Dermis blood vessel endothelial cell (primary cell): Measurements from ENCODE around the gene CXCR4. TPM values are rescaled to one million over a fixed set of nuclear protein-coding genes. Genes with fewer than 3 reads are reported as not detected.
"Not testable (repeated sequence)": the region's sequence is repeated elsewhere in the genome, so short reads cannot be mapped to it uniquely, and the experiment has no call there.

Source experiments
- DNase-seq: peaks from one replicate; pipeline ENCODE4 v3.0.0; 2010
- total RNA-seq: library from RNA; depleted of rRNA; stranded (reverse); fragments of >200 nt; gene quantifications from 2 replicates; pipeline ENCODE4 v1.2.3, GENCODE V29; 2014

Gene CXCR4
- total RNA-seq, 1 donor from 2014 or later: 188 TPM

DNA sequence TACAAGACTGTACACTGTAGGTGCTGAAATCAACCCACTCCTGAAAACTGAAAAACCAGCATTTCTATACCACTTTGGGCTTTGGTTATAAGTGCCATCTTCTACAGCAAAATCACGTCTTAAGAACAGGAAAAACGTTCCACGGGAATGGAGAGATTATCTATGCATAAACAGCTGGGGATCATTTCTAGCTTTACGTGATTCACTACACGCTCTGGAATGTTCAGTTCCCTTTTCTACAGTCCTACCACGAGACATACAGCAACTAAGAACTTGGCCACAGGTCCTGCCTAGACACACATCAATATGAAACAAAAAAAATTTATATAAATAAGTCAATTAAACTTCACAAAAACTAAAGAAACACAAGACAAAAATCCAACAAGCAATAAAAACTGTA is 3.6 kb downstream of the CXCR4 start:
- no peak for DNase-seq

DNA sequence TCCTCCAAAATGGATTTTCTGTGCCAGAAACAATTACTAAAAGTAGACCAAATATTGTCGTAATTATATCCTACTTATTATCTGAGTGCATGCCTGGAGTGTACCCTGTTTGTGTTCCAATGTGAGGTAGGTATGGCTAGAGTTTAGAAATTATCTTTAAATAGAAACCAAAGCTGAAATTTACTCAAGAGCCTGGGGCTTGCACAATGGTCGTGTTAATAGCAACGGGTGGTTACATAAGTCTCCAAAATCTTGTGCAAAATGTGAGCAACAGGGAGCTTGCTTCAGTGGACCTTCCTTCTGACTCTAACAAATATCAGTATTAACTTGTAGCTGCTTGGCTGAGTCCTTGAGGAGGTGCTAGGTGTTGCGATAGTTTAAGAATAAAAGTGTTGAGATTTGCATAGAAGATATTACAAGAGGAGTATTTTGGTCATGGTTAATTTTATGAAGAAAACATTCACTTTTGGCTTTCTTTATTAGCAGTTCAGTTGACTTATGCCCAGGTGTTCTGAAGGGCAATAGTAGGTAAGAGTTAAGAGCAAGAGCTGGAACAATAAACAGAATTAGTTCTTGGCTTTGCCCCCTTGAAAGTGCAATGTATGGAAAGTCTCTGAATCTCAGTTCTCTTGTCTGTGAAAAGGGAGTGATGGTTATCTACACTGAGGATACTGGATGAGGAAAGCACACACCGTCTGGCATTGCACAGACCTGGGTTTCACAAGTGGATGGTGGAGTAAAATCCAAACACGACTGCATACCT is 4.6 kb downstream of the CXCR4 start:
- no peak for DNase-seq

DNA sequence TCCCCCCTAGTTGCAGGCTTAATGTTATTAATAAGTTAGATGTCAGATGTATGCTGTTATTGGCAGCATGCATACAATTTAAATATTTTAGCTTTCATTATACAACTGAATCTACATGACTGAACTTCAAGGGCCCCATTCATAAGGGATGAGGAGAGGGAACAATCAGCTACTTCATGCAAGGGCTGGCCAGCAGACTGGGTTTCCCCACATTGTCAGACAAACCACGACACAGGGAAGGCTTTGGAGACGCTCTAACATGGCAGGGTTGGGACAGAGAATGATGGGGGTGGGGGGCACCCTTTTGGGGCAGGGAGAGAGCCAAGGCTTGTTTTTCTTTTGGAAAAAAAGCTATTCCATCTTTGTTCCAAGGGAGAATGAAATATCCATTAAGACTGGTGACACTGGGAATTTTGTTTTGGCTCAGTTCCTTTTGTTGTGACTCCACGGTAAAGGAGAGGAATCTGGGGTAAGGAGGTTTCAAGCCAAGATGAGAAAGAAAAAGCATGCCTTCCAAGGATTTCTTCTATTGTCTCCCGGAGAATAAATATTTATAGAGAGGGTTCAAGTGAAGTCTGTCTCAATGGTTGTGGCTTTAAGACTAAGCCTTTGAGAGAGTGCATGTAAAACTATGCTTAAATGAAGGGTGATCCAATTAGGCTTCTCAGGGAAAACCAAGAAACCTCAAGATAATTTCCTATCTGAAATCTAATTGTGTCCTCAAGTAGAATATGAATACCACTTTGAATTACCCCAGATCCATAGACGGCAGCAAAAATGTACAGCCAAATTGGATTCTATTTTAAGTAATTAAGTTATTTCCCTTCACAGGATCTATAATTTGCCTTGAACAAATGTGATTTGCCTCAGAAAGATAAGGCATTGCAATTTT is 5.4 kb downstream of the CXCR4 start:
- no peak for DNase-seq

DNA sequence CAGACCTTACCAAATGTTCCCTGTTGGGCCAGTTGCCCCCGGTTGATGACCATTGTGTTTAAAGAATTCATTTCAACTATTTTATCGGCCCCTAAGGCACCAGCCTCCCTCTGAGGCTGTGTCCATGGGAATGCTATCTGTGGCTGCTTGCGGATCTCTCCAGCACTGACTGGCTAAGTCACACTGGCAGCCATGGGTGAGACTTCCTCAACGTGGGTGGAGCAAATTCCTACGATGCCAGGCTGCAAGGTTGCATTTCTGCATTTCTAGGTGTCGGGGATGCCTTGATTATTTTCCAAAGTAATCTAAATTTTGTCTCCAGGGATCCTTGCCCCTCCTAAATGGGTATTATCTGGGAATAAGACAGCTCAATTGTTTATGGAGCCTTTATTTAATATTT is 6.2 kb downstream of the CXCR4 start:
- DNase-seq: no peak

DNA sequence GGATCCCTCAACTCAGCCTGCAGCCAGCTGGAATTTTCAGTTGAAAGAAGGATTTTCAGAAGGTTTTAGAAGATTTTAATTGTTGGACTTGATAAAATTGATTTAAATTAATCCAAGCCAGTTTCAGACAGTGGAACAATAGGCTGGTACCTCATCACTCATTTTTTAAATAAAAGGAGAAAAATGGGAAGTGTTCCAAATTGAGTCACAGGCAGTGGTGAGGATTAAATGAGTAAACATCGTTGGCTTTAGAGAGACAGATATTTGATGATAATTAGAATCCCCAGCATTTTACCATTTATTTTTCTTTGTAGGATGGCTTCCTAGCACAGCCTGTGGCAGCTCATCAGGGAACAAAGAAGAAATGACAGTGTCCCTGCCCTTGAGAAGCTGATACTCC is 7.4 kb downstream of the CXCR4 start:
- no peak for DNase-seq

DNA sequence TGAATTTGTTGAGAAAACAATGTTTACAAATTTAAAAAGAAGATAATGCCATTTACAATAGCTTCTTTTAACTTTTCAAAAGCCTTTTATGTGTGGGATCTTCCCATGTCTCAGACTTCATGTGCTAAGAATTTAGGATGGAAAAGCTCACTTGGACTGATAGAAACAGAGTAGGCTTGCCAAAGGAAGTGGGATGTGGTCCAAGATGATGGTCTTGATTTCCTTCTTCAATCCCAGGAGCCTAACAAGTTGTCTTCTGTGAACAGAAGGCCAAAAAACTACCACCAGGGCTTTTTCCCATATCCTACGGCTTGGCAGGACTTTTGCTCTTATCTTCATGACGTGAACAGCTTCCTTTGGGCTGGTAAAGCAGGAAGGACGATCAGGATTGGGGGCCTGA is 9.5 kb downstream of the CXCR4 start:
- DNase-seq: no peak

DNA sequence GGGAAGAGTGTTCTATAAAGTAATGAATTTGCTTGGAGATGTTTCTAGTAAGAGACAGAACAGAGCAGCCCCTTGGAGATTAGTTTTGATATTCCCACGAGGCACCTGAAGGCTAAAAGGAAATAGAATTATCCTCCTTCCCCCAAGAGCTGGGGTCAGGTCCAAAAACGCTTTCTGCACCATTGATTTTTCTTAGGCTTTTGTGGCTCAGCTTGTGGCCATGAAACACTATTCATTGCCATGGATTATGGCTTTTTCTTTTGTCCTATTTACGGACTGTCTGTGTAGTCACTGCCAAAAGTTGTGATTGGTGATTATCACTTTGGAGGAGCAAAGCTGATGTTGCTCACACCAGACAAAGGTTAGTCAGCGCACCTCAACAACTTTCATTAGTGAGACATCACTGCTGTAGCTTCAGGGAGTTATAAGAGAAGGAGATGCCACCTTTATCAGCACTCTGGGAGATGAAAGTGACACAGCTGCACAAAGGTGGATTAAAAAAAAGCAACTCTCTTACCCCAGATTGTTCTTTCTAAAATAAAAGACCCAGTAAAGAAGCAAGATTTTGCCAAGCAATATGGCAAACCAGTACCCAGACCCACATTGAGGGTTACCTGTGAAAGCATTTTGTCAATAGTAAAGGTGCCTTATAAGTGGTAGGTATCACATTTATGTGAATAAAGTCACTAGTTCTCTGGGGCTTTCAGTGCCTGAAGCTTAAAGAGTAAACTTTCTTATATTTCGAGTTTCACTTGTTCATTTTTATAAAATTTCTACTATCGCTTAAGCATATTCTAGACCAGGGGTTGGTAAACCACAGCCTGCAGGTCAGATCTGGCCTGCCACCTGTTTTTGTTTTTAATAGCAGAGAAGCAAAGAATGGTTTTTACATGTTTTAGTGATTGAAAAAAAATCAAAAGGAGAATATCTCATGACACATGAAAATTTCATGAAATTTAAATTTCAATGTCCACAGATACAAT is 10.6 kb downstream of the CXCR4 start:
- DNase-seq: no peak

DNA sequence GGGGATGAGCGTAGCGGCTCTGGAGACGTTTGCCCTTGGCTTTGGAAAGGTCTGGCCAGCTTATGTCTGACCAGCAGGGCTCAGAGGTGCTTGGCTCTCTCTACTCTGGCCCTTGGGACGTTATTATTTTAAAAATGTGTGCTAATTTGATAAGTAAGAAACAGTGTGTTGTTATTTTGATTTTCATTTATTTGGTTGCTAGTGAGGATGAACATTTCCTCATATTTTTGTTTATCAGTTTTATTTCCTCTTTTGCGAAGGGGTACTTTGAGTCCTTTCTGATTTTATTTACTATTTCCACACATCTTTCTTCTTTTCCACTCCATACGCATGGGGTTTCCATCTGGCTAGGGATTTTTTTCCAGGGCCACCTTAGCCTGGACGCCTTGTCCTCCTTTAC is 11.4 kb downstream of the CXCR4 start:
- DNase-seq: no peak

DNA sequence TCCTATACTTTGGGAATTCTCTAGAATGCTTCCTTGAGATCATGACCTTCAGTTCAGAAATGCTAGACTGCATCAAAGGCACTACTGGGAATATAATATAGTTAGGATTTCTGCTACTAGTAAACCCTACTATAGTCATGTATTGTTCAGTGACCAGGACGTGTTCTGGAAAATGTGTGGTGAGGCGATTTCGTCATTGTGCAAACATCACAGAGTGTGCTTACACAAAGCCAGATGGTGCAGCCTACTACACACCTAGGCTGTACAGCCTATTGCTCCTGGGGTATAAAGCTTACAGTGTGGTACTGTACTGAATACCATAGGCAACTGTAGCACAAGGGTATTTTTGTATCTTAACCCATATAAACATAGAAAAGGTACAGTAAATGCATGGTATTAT is 13.0 kb downstream of the CXCR4 start:
- DNase-seq: no peak

DNA sequence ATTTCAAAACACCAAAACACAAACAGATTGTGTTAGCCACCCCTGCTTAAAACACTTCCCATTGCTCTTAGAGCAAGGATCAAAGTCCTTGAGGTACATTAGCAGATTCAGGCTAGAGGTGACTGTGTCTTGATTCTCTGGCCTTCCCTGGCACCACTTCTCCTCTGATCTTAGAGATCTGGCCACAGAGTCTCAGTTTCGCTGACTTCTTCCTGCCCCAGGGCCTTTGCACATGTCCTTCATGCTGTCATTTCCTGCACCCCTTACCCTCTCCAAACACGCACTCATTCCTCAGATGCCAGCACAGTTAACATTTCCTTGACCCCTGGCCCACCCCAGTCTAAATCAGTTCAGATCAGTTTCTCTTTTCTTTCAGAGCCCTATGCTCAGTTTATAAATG is 16.9 kb downstream of the CXCR4 start:
- no peak for DNase-seq

DNA sequence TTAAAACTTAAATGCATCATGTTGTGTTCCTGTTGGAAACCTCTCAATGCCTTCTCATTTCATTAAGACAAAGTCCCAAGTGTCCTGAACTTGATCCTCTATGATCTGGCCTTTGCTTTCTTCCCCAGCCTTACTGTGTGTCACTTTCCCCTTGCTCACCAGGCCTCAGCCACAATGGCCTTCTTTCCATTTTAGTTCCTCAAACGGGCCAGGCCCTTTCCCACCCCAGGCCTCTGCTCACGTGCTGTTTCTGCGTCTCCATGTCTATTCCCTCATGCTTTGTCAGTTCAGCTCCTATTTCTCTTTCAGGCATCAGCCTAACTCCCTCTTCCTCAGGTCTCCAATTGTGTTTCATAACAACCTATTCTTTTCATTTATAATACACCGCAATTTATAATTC is 19.5 kb downstream of the CXCR4 start:
- DNase-seq: no peak

DNA sequence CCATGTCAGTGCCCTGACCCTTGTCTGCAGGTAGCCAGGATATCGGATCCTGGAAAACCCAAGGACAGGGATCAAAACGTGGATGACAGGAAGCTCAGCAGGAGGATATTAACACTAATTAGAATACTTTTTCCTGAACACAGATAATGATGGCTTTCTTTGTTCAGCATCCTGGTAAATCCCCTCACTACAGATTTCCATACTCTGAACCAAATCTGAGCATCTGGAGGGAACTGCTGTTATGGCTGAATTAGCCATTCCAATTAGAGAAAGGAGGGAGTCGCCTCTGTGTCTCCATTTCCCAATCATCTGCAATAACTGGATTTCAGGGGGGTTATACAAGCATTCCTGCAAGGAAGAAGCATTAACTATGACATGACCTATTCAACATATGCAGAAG is 24.4 kb downstream of the CXCR4 start:
- no peak for DNase-seq

DNA sequence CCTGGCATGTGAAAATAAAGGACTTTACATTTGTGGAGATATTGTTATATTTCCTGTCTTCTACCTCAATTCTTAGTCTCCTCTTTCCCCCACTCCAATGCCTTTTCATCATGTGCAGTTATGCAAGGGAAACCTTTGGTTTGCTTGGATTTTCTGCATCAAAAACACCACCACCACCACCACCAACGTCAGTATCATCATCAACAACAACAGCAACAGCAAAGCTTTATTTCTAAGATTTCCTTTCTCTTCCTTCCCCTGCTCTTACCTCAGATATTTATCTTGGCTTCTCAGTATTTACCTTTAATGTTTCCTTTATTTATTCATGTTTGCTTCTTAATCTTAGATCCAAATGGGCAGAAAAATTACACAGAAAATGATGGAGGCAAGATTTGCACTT is 26.1 kb downstream of the CXCR4 start:
- no peak for DNase-seq

DNA sequence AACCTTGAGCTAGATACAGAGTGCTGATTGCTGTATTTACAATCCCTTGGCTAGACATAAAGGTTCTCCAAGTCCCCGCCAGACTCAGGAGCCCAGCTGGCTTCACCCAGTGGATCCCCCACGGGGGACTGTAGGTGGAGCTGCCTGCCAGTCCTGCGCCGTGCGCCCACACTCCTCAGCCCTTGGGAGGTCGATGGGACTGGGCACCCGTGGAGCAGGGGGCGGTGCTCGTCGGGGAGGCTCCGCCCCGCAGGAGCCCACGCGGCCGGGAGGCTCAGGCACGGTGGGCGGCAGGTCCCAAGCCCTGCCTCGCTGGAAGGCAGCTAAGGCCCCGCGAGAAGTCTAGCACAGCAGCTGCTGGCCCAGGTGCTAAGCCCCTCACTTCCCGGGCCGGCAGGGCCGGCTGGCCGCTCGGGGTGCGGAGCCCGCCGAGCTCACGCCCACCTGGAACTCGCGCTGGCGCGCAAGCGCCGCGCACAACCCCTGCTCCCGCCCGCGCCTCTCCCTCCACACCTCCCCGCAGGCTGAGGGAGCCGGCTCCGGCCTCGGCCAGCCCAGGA is 30.0 kb downstream of the CXCR4 start:
- DNase-seq: not testable (repeated sequence)

DNA sequence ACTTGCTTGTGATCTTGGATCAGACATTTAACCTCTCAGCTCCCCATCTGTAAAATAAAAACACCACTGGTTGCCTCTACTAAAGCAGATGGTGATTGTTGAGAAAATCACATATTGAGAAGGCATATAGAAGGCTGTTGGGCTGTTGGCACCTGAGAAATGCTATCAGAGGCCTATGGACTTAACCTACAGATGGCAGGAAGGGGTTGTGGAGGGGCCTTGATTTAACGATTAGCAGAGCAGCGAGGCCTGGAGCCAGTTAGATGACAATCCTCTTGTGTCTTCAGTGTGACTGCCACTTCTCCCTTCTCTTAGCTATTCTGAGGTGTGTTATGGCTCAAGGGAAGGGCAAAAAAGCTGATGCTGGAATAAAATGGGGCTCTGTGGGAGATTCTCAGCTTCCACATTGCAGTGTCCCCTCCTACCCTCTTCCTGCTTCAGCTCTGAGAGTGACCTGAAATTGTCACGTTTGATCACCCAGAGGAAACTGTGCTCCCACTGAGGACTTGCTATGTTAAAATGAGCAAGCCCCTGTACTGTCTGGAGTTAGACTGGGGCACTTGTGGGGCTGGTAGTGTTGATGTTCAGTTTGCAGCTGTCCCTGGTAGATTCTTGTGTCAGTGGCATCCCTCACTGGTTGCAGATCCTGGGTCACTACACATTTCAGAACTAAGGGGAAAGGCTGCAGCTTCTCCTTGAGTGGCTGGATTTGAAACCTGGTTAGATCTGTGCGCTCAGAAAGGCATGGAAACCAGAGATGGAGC is 31.5 kb downstream of the CXCR4 start:
- DNase-seq: no peak

DNA sequence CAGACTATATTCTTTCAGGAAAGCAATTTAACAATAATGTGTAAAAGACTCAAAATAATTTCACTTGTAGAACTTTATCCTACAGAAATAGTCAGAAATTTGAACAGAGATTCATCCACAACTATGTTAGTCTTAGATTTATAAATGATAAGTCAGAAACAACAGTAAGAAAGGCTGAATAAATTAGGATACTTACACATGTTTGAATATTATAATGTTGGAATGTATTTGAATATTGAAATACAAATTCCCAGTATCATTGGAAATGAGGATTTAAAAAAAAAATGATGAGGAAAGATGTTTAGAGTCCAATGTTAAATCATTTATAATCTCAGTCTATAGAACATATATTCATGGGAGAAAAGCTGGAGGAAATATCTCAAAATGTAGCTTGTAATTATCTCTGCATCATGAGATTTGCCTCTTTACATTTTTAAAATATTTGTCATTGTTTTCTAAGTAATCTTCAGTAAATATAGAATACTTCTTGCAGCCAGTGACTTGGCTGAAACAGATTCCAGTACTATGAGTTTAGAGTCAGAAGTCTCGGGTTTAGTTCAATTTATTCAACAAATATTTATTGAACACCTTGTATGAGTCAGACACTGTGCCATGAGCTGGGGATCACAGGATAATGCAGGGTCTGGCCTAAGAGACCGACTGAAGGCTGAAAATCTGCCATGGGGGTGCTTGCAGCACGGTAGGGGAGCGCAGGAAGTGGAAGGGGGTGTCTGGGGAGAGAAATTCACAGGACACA is 32.3 kb downstream of the CXCR4 start:
- no peak for DNase-seq

DNA sequence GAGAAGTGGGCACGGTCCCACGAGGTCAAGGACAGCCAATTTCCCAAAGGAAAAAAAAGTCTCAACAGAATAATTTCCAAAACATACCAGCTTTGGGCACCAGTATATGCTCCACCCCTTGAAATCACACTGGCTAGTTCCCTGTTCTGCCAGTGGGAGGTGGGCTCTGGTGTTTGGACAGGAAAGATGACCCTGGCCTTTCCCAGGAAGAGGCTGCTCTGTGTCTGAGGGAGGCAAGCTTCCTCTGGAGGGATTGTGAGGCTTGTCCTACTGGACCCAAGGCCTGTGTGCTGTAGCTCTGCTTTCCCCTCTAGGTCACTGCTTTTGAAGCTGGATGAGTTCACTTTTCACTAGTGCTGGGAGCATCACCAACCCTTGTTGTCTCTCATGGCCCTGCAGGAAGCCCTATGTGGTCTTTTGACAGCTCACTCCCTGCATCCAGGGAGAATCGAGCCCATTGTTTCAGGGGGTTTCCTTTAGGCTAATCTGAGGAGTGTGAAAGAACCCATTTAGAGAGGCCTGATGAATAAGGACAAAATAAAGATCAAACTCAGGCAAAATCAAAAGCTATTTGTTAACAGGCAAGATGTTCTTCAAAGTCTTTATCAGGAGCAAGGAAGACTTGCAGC is 36.3 kb downstream of the CXCR4 start:
- no peak for DNase-seq

DNA sequence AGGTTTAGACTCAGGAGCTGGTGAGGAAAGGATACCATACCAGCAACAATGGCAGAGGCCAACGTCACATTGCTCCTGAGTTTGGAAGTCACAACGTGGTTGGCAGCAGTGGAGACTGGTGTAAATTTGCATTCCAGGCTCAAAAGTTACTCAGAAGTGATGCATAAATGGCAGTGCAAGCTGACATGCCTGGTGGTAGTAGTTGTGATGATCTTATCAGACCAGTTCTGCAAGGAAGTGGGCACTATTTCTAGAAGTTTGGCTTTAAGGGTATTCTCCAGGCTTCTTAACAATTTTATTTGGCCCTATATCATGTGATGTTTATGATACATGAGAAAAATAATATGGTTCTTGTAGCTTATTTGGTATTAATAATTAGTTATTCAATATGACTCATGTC is 37.8 kb downstream of the CXCR4 start:
- no peak for DNase-seq

DNA sequence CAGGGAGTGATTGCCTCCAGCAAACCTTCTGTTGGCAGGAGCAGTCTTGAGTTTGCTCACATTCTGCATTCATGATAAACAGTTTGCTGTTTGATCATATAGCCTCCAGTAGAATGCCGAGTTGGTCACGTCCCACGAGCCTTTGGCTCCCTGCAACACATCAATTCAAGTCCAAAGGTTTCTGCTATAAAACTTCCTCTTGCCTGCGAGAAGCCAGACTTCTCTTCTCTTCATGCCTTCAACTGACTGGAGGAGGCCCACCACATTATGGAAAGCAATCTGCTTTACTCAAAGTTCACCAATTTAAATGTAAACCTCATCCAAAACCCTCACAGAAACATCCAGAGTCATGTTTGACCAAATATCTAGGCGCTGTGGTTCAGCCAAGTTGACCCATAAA is 40.8 kb downstream of the CXCR4 start:
- DNase-seq: no peak

DNA sequence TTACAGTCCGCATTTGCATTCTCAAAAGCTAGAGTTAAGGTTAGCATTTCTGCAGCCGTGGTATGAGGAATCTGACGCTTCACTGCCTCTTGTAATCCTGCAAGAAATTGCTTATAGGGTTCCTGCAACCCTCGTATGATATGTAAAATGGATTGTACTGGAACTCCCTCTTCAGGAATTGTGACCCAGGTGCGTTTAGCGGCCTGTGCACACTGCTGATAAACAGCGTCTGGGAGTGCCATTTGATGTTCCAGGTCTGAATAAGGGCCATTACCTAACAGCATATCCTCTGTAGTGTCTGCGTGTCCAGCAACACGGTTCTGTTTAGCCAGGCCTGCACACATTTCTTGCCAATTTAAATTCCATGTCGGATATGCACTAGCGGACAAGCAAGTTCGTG is 42.5 kb downstream of the CXCR4 start:
- DNase-seq: no peak

DNA sequence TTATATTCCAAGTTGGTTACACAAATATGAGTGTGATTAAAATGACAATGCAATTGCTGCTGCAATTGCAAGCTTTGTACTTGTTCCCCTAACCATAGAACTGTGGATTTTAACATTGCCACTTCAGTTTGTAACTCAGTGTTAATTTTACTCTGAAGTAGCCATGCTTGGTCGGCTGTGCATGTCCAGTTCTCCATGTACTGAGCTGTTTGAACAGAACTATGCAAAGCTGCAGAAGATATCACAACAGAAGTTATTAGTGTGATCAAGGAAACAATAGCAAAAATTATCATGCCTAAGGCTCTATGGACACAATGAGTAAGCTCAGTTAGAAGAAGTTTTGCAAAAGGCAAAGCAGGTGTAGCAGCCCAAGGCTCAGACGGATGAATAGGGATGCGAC is 45.3 kb downstream of the CXCR4 start:
- DNase-seq: no peak
